ENCODE measurements around the gene TMEM130.

TMEM130 gene

GRCh38 chr7:98840722-98841121 is 29.1 kb downstream of the TMEM130 start:
- TF ChIP-seq TAF1 (IDR thresholded peaks at IDR 0.05; ENCODE audit: borderline replicate concordance, insufficient read depth, low read length) (no peak), FOXP2 (optimal IDR thresholded peaks at IDR 0.05; ENCODE audit: borderline replicate concordance, extremely low read depth, extremely low read length, insufficient read depth) (no peak), REST (IDR thresholded peaks at IDR 0.05; ENCODE audit: insufficient read depth in 1 of 2, low read depth in 2 of 2, low read length in 2 of 2) (no peak), POLR2AphosphoS5 (IDR thresholded peaks at IDR 0.05; ENCODE audit: low read depth, low read length) (no peak), SIN3A (IDR thresholded peaks at IDR 0.05; ENCODE audit: borderline replicate concordance, insufficient read depth, low read length) (no peak)

- TF ChIP-seq FOXP2 (optimal IDR thresholded peaks at IDR 0.05; ENCODE audit: borderline replicate concordance, extremely low read depth, extremely low read length, insufficient read depth) (no peak), POLR2AphosphoS5 (IDR thresholded peaks at IDR 0.05; ENCODE audit: low read depth, low read length) (no peak), REST (IDR thresholded peaks at IDR 0.05; ENCODE audit: insufficient read depth in 1 of 2, low read depth in 2 of 2, low read length in 2 of 2) (no peak), TAF1 (IDR thresholded peaks at IDR 0.05; ENCODE audit: borderline replicate concordance, insufficient read depth, low read length) (no peak), SIN3A (IDR thresholded peaks at IDR 0.05; ENCODE audit: borderline replicate concordance, insufficient read depth, low read length) (no peak)
Measured at GRCh38 chr7:98840096-98840495, 29.7 kb downstream of the TMEM130 start.

- TF ChIP-seq REST (IDR thresholded peaks at IDR 0.05; ENCODE audit: insufficient read depth in 1 of 2, low read depth in 2 of 2, low read length in 2 of 2) (no peak), TAF1 (IDR thresholded peaks at IDR 0.05; ENCODE audit: borderline replicate concordance, insufficient read depth, low read length) (no peak), POLR2AphosphoS5 (IDR thresholded peaks at IDR 0.05; ENCODE audit: low read depth, low read length) (no peak), SIN3A (IDR thresholded peaks at IDR 0.05; ENCODE audit: borderline replicate concordance, insufficient read depth, low read length) (no peak), FOXP2 (optimal IDR thresholded peaks at IDR 0.05; ENCODE audit: borderline replicate concordance, extremely low read depth, extremely low read length, insufficient read depth) (no peak)
Measured at GRCh38 chr7:98837630-98837972, 32.2 kb downstream of the TMEM130 start.

- no peak for TF ChIP-seq SIN3A (IDR thresholded peaks at IDR 0.05; ENCODE audit: borderline replicate concordance, insufficient read depth, low read length)
- no peak for TF ChIP-seq REST (IDR thresholded peaks at IDR 0.05; ENCODE audit: insufficient read depth in 1 of 2, low read depth in 2 of 2, low read length in 2 of 2)
- no peak for TF ChIP-seq FOXP2 (optimal IDR thresholded peaks at IDR 0.05; ENCODE audit: borderline replicate concordance, extremely low read depth, extremely low read length, insufficient read depth)
- no peak for TF ChIP-seq TAF1 (IDR thresholded peaks at IDR 0.05; ENCODE audit: borderline replicate concordance, insufficient read depth, low read length)
- no peak for TF ChIP-seq POLR2AphosphoS5 (IDR thresholded peaks at IDR 0.05; ENCODE audit: low read depth, low read length)
Measured at GRCh38 chr7:98836811-98837629, 32.8 kb downstream of the TMEM130 start.
